Immature natural killer cell (primary cell): ENCODE measurements around the gene SP1. TPM values are rescaled to one million over a fixed set of nuclear protein-coding genes. Genes with fewer than 3 reads are reported as not detected.

Experiments
- polyA plus RNA-seq, 3 donors: library from polyadenylated mRNA; unstranded; fragments of 300-500 nt; fragmentation: Illumina TruSeq; gene quantifications; one replicate each; pipeline ENCODE4 v1.2.3, GENCODE V29; 2021

SP1 gene
- polyA plus RNA-seq, 3 donors from 2014 or later, result 3.4 to 12.2 (median 4.8) TPM

Other genes starting within 250 kb of the SP1 start
- 1 to 10 TPM; 2.0 to 5.1 (median 2.6) TPM for gene ZNF740, start 199.5 kb upstream of the SP1 start, polyA plus RNA-seq
- 1 to 10 TPM in 2 of 3 donors, under 1 TPM in 1; 0.85 to 3.8 (median 2.6) TPM for gene CSAD, start 199.3 kb upstream of the SP1 start, polyA plus RNA-seq
- 100 to 1,000 TPM; 289 to 390 (median 389) TPM for gene ITGB7, start 172.9 kb upstream of the SP1 start, polyA plus RNA-seq
- gene RARG, start 148.0 kb upstream of the SP1 start, polyA plus RNA-seq, result 10 to 100 TPM in 1 of 3 donors, 1 to 10 TPM in 2; 2.9 to 10.1 (median 4.7) TPM
- gene ESPL1, start 111.9 kb upstream of the SP1 start, polyA plus RNA-seq, result under 1 TPM in 1 of 3 donors, not detected in 2; 0.53 TPM
- gene PFDN5, start 84.6 kb upstream of the SP1 start, polyA plus RNA-seq, result 1,000 to 10,000 TPM in 1 of 3 donors, 100 to 1,000 TPM in 2; 829 to 1,850 (median 845) TPM
- 10 to 100 TPM; 51.3 to 78.7 (median 64.0) TPM for gene MYG1, start 80.5 kb upstream of the SP1 start, polyA plus RNA-seq
- gene AAAS, start 58.6 kb upstream of the SP1 start, polyA plus RNA-seq, result 10 to 100 TPM; 27.5 to 46.8 (median 46.0) TPM
- gene SP7, start 43.8 kb upstream of the SP1 start, polyA plus RNA-seq, result not detected
- under 1 TPM in 1 of 3 donors, not detected in 2; 0.19 TPM for gene AMHR2, start 43.7 kb downstream of the SP1 start, polyA plus RNA-seq
- gene PRR13, start 61.6 kb downstream of the SP1 start, polyA plus RNA-seq, result 1,000 to 10,000 TPM in 1 of 3 donors, 100 to 1,000 TPM in 2; 527 to 1,019 (median 714) TPM
- 100 to 1,000 TPM in 1 of 3 donors, 10 to 100 TPM in 2; 79.2 to 102 (median 92.2) TPM for gene PCBP2, start 71.9 kb downstream of the SP1 start, polyA plus RNA-seq
- 1 to 10 TPM in 2 of 3 donors, not detected in 1; 1.2 to 2.7 TPM for gene MAP3K12, start 119.3 kb downstream of the SP1 start, polyA plus RNA-seq
- 10 to 100 TPM; 11.5 to 28.9 (median 28.8) TPM for gene TARBP2, start 121.1 kb downstream of the SP1 start, polyA plus RNA-seq
- not detected for gene NPFF, start 127.3 kb downstream of the SP1 start, polyA plus RNA-seq
- gene ATF7, start 246.2 kb downstream of the SP1 start, polyA plus RNA-seq, result 10 to 100 TPM; 17.6 to 23.9 (median 17.7) TPM